Measurements from ENCODE around the gene MMP20. TPM values are rescaled to one million over a fixed set of nuclear protein-coding genes. Genes with fewer than 3 reads are reported as not detected.

The MMP20 gene
- polyA plus RNA-seq, 2 donors, result not detected

- WGBS, 2 donors, result 61 to 64% methylated on average over 8 of the region's 8 CpGs
- Histone ChIP-seq H3K27me3 (ENCODE audit: control insufficient read depth in 1 of 2, insufficient read depth in 2 of 2, low read length in 2 of 2) (no peaks in the 10 kb centered on the region), H3K9me3 (ENCODE audit: control insufficient read depth in 2 of 2, insufficient read depth in 1 of 2, low read depth in 1 of 2, low read length in 1 of 2) (no peaks in the 10 kb centered on the region), H3K36me3 (ENCODE audit: control insufficient read depth in 2 of 2, insufficient read depth in 2 of 2, low read length in 1 of 2) (no peaks in the 10 kb centered on the region), H3K27ac (ENCODE audit: low read depth in 2 of 2, low read length in 1 of 2) (no peak overlapping the region), H3K4me1 (ENCODE audit: control insufficient read depth in 2 of 2, insufficient read depth in 2 of 2, low read length in 1 of 2) (no peaks in the 10 kb centered on the region), H3K4me3 (ENCODE audit: low read depth in 1 of 2, low read length in 2 of 2) (no peak overlapping the region)
Measured at GRCh38 chr11:102552447-102553194, 72.5 kb downstream of the MMP20 start.

DNA sequence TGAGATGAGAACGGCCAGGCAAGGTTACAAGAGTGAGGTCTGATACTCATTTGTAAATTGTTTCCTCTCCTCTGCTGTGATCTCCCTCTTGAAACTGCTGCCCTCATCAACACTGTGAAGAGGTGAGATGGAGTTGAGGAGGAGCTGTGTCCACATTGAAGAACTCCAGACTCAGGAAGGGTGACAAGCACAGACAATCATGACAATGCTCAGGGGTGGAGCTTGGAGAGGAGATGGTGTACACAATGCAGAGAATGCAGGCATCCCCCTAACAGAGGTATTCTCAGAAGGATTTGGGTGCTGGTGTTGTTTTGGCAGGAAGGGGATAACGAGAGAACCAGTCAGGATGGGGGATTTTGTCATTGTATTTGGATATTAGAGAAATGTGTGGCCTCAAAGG lies 73.1 kb downstream of the MMP20 start:
- no peaks in the 10 kb centered on the region for H3K4me1 ChIP-seq (ENCODE audit: control insufficient read depth in 2 of 2, insufficient read depth in 2 of 2, low read length in 1 of 2)
- H3K27ac ChIP-seq (ENCODE audit: low read depth in 2 of 2, low read length in 1 of 2), result no peak overlapping the region
- H3K27me3 ChIP-seq (ENCODE audit: control insufficient read depth in 1 of 2, insufficient read depth in 2 of 2, low read length in 2 of 2), result no peaks in the 10 kb centered on the region
- H3K9me3 ChIP-seq (ENCODE audit: control insufficient read depth in 2 of 2, insufficient read depth in 1 of 2, low read depth in 1 of 2, low read length in 1 of 2), result no peaks in the 10 kb centered on the region
- no peaks in the 10 kb centered on the region for H3K36me3 ChIP-seq (ENCODE audit: control insufficient read depth in 2 of 2, insufficient read depth in 2 of 2, low read length in 1 of 2)
- 73 to 74% methylated on average over 2 of the region's 2 CpGs for WGBS, 2 donors
- H3K4me3 ChIP-seq (ENCODE audit: low read depth in 1 of 2, low read length in 2 of 2), result no peak overlapping the region

DNA sequence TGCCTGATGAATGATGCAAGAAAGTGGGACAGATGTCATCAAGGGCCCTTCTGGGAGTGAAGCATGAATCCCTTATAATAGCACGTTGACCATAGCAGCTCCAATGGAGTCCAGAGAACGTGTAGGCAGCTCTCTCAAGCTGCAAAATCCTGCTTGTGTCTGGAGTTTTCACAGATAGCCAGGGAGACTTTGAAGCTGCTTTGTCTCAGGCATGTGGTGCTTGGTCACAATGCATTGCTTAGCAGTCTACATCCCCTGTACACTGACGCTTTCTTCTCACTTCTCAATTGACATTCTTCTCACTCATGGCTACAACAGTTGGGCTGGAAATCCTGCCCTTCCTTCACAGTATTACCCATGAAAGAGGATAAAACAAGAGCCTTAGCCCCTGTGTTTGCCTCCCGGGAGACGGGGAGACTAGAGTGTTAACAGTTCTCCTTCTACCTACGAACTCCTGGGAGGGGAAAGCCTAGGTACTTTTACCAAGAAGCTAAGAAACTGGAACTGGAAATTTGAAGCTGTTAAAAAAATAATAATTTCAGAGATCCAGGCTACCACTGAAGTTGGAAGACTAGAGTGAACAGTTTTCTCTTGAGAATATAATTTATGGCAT lies 73.9 kb downstream of the MMP20 start:
- Histone ChIP-seq H3K4me3 (ENCODE audit: low read depth in 1 of 2, low read length in 2 of 2) (no peak overlapping the region), H3K27me3 (ENCODE audit: control insufficient read depth in 1 of 2, insufficient read depth in 2 of 2, low read length in 2 of 2) (no peaks in the 10 kb centered on the region), H3K36me3 (ENCODE audit: control insufficient read depth in 2 of 2, insufficient read depth in 2 of 2, low read length in 1 of 2) (no peaks in the 10 kb centered on the region), H3K4me1 (ENCODE audit: control insufficient read depth in 2 of 2, insufficient read depth in 2 of 2, low read length in 1 of 2) (no peaks in the 10 kb centered on the region), H3K9me3 (ENCODE audit: control insufficient read depth in 2 of 2, insufficient read depth in 1 of 2, low read depth in 1 of 2, low read length in 1 of 2) (no peaks in the 10 kb centered on the region), H3K27ac (ENCODE audit: low read depth in 2 of 2, low read length in 1 of 2) (no peak overlapping the region)
- WGBS, 2 donors, result 78% methylated on average over 6 of the region's 6 CpGs

DNA sequence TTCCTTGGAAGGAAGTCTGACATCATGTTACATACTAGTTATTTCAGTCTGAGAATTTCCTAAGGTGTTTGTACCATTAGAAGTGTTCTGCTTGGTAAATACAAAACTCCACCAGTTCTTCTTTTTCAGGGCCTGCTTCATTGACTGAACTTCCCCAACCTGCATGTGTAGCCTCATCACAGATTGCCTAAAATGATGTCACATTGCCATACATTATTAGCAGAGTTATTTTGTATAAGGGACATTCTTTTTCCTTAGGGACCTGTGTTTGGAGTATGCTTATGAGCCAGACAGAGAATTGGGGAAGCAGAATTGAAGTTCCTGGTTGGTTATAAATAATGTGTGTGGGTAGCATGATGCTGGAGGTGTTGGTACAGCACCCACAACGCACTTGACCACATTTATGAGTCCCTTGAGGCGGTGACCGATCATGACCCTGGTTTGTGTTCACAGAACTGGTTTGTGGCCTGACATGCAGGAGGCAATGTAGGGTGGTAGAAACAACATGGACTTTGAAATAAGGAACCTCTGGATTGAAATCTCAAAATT lies 78.1 kb downstream of the MMP20 start:
- Histone ChIP-seq H3K4me3 (ENCODE audit: low read depth in 1 of 2, low read length in 2 of 2) (no peak overlapping the region), H3K27ac (ENCODE audit: low read depth in 2 of 2, low read length in 1 of 2) (no peak overlapping the region), H3K9me3 (ENCODE audit: control insufficient read depth in 2 of 2, insufficient read depth in 1 of 2, low read depth in 1 of 2, low read length in 1 of 2) (no peaks in the 10 kb centered on the region), H3K4me1 (ENCODE audit: control insufficient read depth in 2 of 2, insufficient read depth in 2 of 2, low read length in 1 of 2) (no peaks in the 10 kb centered on the region), H3K36me3 (ENCODE audit: control insufficient read depth in 2 of 2, insufficient read depth in 2 of 2, low read length in 1 of 2) (no peaks in the 10 kb centered on the region), H3K27me3 (ENCODE audit: control insufficient read depth in 1 of 2, insufficient read depth in 2 of 2, low read length in 2 of 2) (no peaks in the 10 kb centered on the region)
- 77 to 81% methylated on average over 3 of the region's 3 CpGs for WGBS, 2 donors

GRCh38 chr11:102546427-102546826 lies 78.7 kb downstream of the MMP20 start:
- 69 to 73% methylated on average over 4 of the region's 4 CpGs for WGBS, 2 donors
- H3K4me3 ChIP-seq (ENCODE audit: low read depth in 1 of 2, low read length in 2 of 2), result no peak overlapping the region
- H3K27me3 ChIP-seq (ENCODE audit: control insufficient read depth in 1 of 2, insufficient read depth in 2 of 2, low read length in 2 of 2), result no peaks in the 10 kb centered on the region
- no peak overlapping the region for H3K27ac ChIP-seq (ENCODE audit: low read depth in 2 of 2, low read length in 1 of 2)
- H3K9me3 ChIP-seq (ENCODE audit: control insufficient read depth in 2 of 2, insufficient read depth in 1 of 2, low read depth in 1 of 2, low read length in 1 of 2), result no peaks in the 10 kb centered on the region
- no peaks in the 10 kb centered on the region for H3K36me3 ChIP-seq (ENCODE audit: control insufficient read depth in 2 of 2, insufficient read depth in 2 of 2, low read length in 1 of 2)
- no peaks in the 10 kb centered on the region for H3K4me1 ChIP-seq (ENCODE audit: control insufficient read depth in 2 of 2, insufficient read depth in 2 of 2, low read length in 1 of 2)

DNA sequence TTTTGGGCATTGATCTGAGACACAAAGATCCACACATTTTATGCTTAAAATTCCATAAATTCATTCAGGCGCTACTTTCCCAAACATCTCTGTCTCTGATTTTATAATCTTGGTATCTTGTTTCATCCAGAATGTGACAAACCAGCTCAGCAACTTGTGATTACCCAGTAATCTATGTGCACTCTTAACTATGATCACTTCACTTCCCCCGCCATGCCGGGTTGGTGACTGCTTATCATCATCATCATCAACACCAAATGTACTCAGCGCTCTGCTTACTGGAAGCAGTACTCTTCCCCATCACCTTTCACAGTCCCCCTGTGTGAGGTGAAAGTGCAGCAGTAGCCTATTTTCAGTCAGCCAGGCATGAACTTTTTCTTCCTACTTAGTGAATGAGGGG lies 79.4 kb downstream of the MMP20 start:
- Histone ChIP-seq H3K27me3 (ENCODE audit: control insufficient read depth in 1 of 2, insufficient read depth in 2 of 2, low read length in 2 of 2) (no peaks in the 10 kb centered on the region), H3K4me1 (ENCODE audit: control insufficient read depth in 2 of 2, insufficient read depth in 2 of 2, low read length in 1 of 2) (no peaks in the 10 kb centered on the region), H3K9me3 (ENCODE audit: control insufficient read depth in 2 of 2, insufficient read depth in 1 of 2, low read depth in 1 of 2, low read length in 1 of 2) (no peaks in the 10 kb centered on the region), H3K36me3 (ENCODE audit: control insufficient read depth in 2 of 2, insufficient read depth in 2 of 2, low read length in 1 of 2) (no peaks in the 10 kb centered on the region), H3K27ac (ENCODE audit: low read depth in 2 of 2, low read length in 1 of 2) (no peak overlapping the region), H3K4me3 (ENCODE audit: low read depth in 1 of 2, low read length in 2 of 2) (no peak overlapping the region)
- 74 to 82% methylated on average over 4 of the region's 4 CpGs for WGBS, 2 donors

- WGBS, 2 donors, result 90 to 93% methylated on average over 1 of the region's 1 CpG
- Histone ChIP-seq H3K36me3 (ENCODE audit: control insufficient read depth in 2 of 2, insufficient read depth in 2 of 2, low read length in 1 of 2) (no peaks in the 10 kb centered on the region), H3K9me3 (ENCODE audit: control insufficient read depth in 2 of 2, insufficient read depth in 1 of 2, low read depth in 1 of 2, low read length in 1 of 2) (no peaks in the 10 kb centered on the region), H3K4me3 (ENCODE audit: low read depth in 1 of 2, low read length in 2 of 2) (no peak overlapping the region), H3K4me1 (ENCODE audit: control insufficient read depth in 2 of 2, insufficient read depth in 2 of 2, low read length in 1 of 2) (no peaks in the 10 kb centered on the region), H3K27ac (ENCODE audit: low read depth in 2 of 2, low read length in 1 of 2) (no peak overlapping the region), H3K27me3 (ENCODE audit: control insufficient read depth in 1 of 2, insufficient read depth in 2 of 2, low read length in 2 of 2) (no peaks in the 10 kb centered on the region)
Measured at GRCh38 chr11:102544594-102544993, 80.5 kb downstream of the MMP20 start.

DNA sequence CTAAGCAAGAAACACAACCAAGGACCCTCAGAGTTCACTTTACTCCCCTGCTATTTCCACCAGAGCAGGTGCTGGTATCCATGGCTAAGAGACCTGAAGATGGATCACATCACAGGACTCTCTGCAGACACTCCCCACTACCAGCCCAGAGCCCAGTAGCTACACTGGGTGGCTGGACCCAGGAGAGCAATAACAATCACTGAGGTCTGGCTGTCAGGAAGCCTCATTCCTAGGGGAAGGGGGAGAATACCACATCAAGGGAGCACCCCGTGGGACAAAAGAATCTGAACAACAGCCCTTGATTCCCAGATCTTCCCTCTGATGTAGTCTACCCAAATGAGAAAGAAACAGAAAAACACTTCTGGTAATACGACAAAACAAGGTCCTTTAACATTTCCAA lies 85.6 kb downstream of the MMP20 start:
- no peaks in the 10 kb centered on the region for H3K27me3 ChIP-seq (ENCODE audit: control insufficient read depth in 1 of 2, insufficient read depth in 2 of 2, low read length in 2 of 2)
- no peaks in the 10 kb centered on the region for H3K4me1 ChIP-seq (ENCODE audit: control insufficient read depth in 2 of 2, insufficient read depth in 2 of 2, low read length in 1 of 2)
- no peak overlapping the region for H3K27ac ChIP-seq (ENCODE audit: low read depth in 2 of 2, low read length in 1 of 2)
- WGBS, 2 donors, result 88 to 89% methylated on average over 2 of the region's 2 CpGs
- no peak overlapping the region for H3K4me3 ChIP-seq (ENCODE audit: low read depth in 1 of 2, low read length in 2 of 2)
- no peaks in the 10 kb centered on the region for H3K36me3 ChIP-seq (ENCODE audit: control insufficient read depth in 2 of 2, insufficient read depth in 2 of 2, low read length in 1 of 2)
- H3K9me3 ChIP-seq (ENCODE audit: control insufficient read depth in 2 of 2, insufficient read depth in 1 of 2, low read depth in 1 of 2, low read length in 1 of 2), result no peaks in the 10 kb centered on the region

DNA sequence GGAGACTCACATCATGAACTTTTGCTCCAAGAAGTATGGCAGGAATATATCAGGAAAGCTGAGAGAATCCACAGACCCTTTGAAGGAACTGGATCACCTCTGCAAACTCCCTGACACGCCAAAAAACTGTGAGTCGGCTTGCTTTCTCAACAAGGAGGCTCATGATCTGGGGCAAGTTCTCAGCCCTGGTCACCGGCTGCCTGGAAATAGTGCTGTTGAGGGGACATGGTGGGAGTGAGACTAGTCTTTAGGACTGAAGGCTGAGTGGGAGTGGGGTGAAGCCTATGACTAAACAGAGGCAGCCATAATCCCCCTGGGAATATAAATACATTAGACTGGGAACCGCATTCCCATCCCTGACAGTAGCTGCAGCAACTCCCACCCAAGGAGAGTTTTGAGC lies 86.2 kb downstream of the MMP20 start:
- WGBS, 2 donors, result 90 to 98% methylated on average over 4 of the region's 4 CpGs

More for the DNA sequence above, 86.2 kb downstream of the MMP20 start:
- Histone ChIP-seq H3K27ac (ENCODE audit: low read depth in 2 of 2, low read length in 1 of 2) (no peak overlapping the region), H3K36me3 (ENCODE audit: control insufficient read depth in 2 of 2, insufficient read depth in 2 of 2, low read length in 1 of 2) (no peaks in the 10 kb centered on the region), H3K4me3 (ENCODE audit: low read depth in 1 of 2, low read length in 2 of 2) (no peak overlapping the region), H3K4me1 (ENCODE audit: control insufficient read depth in 2 of 2, insufficient read depth in 2 of 2, low read length in 1 of 2) (no peaks in the 10 kb centered on the region), H3K27me3 (ENCODE audit: control insufficient read depth in 1 of 2, insufficient read depth in 2 of 2, low read length in 2 of 2) (no peaks in the 10 kb centered on the region), H3K9me3 (ENCODE audit: control insufficient read depth in 2 of 2, insufficient read depth in 1 of 2, low read depth in 1 of 2, low read length in 1 of 2) (no peaks in the 10 kb centered on the region)

Measured in esophagus (tissue), 2 donors.